H1 (cell line): Measurements from ENCODE around the gene TNPO2. TPM values are rescaled to one million over a fixed set of nuclear protein-coding genes. Genes with fewer than 3 reads are reported as not detected.

Experiments used
- CTCF ChIA-PET: fragments of 300-600 bp; sonication (Branson Sonifier 250); formaldehyde crosslinking; loops from one replicate; lab custom pipeline; 2021; ENCODE audit not compliant: partially characterized antibody; lab: Charles Lee
- POLR2A ChIA-PET: fragments of 300-600 bp; sonication (Branson Sonifier 250); formaldehyde crosslinking; loops from one replicate; lab custom pipeline; 2021; ENCODE audit warnings: inconsistent platforms; ENCODE audit not compliant: partially characterized antibody; lab: Charles Lee
- DNase-seq, 2 experiments: peaks; one replicate each; pipeline versions ENCODE4 v3.0.0 to v3.0.0-alpha.2; 2010 to 2022; ENCODE audit warnings: low spot score in 2 of 2, low read depth in 1 of 2, mixed read lengths in 1 of 2
- FAIRE-seq: peaks from 2 replicates; lab custom pipeline; 2011; peaks lifted over from hg19 to GRCh38; lab: Jason Lieb, UNC
- H2AFZ ChIP-seq: 2 replicates; pipeline ENCODE4 v1.8.1; 2012; ENCODE audit warnings: low read length, inconsistent platforms
- H2AK5ac ChIP-seq: 2 replicates; pipeline ENCODE4 v1.6.1; 2013; ENCODE audit warnings: low read depth, low read length
- H2BK120ac ChIP-seq: replicated peaks from 2 replicates; pipeline ENCODE3; 2013; ENCODE audit warnings: low read depth, low read length, inconsistent platforms
- H2BK12ac ChIP-seq: 2 replicates; pipeline ENCODE4 v1.6.1; 2013; ENCODE audit warnings: low read depth, low read length
- H2BK15ac ChIP-seq: 2 replicates; pipeline ENCODE4 v1.6.1; 2013; ENCODE audit warnings: low read length
- H2BK20ac ChIP-seq: 2 replicates; pipeline ENCODE4 v1.6.1; 2013; ENCODE audit warnings: low read length
- H2BK5ac ChIP-seq: 2 replicates; pipeline ENCODE4 v1.6.1; 2013; ENCODE audit warnings: low read depth, low read length
- H3K14ac ChIP-seq: 2 replicates; pipeline ENCODE4 v1.6.1; 2013; ENCODE audit warnings: inconsistent platforms; ENCODE audit not compliant: insufficient read length
- H3K18ac ChIP-seq: 2 replicates; pipeline ENCODE4 v1.6.1; 2013; ENCODE audit warnings: low read length; ENCODE audit errors: extremely low read depth
- H3K23ac ChIP-seq: 2 replicates; pipeline ENCODE4 v1.6.1; 2013; ENCODE audit warnings: inconsistent platforms; ENCODE audit not compliant: insufficient read length
- H3K23me2 ChIP-seq: 2 replicates; pipeline ENCODE4 v1.6.1; 2013; ENCODE audit warnings: low read depth, low read length
- H3K27ac ChIP-seq: 2 replicates; pipeline ENCODE4 v1.6.1; 2011; ENCODE audit warnings: low read depth, low read length, inconsistent platforms
- H3K27me3 ChIP-seq, 4 experiments: replicated peaks in 1 of 4; 1 replicate in 1 of 4; 2 replicates in 3 of 4; pipeline versions ENCODE4 v1.6.1 to v1.8.1; 2011 to 2013; ENCODE audit warnings: low read length in 3 of 4, mild to moderate bottlenecking in 3 of 4, inconsistent platforms in 2 of 4, mixed read lengths in 2 of 4, moderate library complexity in 1 of 4; ENCODE audit not compliant: control insufficient read depth in 3 of 4, insufficient read depth in 3 of 4; ENCODE audit errors: extremely low read depth in 1 of 4
- H3K36me3 ChIP-seq, 4 experiments: 2 replicates each; pipeline versions ENCODE4 v1.6.1 to v1.8.1; 2011 to 2013; ENCODE audit warnings: mild to moderate bottlenecking in 4 of 4, low read length in 3 of 4, moderate library complexity in 2 of 4, control low read depth in 1 of 4, inconsistent platforms in 1 of 4; ENCODE audit not compliant: insufficient read depth in 4 of 4, control insufficient read depth in 2 of 4
- H3K4ac ChIP-seq: replicated peaks from 2 replicates; pipeline ENCODE3; 2013; ENCODE audit warnings: low read length, low read depth, mixed read lengths, inconsistent platforms; ENCODE audit not compliant: insufficient read length
- H3K4me1 ChIP-seq, 4 experiments: replicated peaks in 1 of 4; 1 replicate in 1 of 4; 2 replicates in 3 of 4; pipeline versions ENCODE4 v1.6.1 to v1.8.1; 2011 to 2013; ENCODE audit warnings: low read length in 3 of 4, inconsistent platforms in 2 of 4, mixed read lengths in 1 of 4; ENCODE audit not compliant: insufficient read depth in 4 of 4, control insufficient read depth in 3 of 4
- H3K4me2 ChIP-seq, 2 experiments: 2 replicates each; pipeline versions ENCODE4 v1.6.1 to v1.8.1; 2011 to 2013; ENCODE audit warnings: low read depth in 2 of 2, low read length in 2 of 2, control low read depth in 1 of 2, inconsistent platforms in 1 of 2, mild to moderate bottlenecking in 1 of 2; ENCODE audit not compliant: insufficient read depth in 1 of 2
- H3K4me3 ChIP-seq, 4 experiments: fragments of 200-600, 300-600 bp in 1 of 4; sonication (generic), shearing (Covaris generic), sonication (Bioruptor Twin) in 1 of 4; 2 replicates each; pipeline versions ENCODE4 v1.5.1 to v1.8.1; 2011 to 2016; ENCODE audit warnings: low read length in 4 of 4, low read depth in 3 of 4, control low read depth in 2 of 4, inconsistent platforms in 2 of 4, mild to moderate bottlenecking in 2 of 4, mixed read lengths in 1 of 4, moderate library complexity in 1 of 4; ENCODE audit not compliant: insufficient read depth in 2 of 4; ENCODE audit errors: extremely low read depth in 1 of 4
- H3K56ac ChIP-seq: replicated peaks from 2 replicates; pipeline ENCODE3; 2013; ENCODE audit warnings: low read depth, mild to moderate bottlenecking, mixed read lengths, low read length, inconsistent platforms; ENCODE audit not compliant: insufficient read length
- H3K79me1 ChIP-seq: 2 replicates; pipeline ENCODE4 v1.6.1; 2013; ENCODE audit warnings: low read depth, low read length, control low read depth
- H3K79me2 ChIP-seq, 2 experiments: 2 replicates each; pipeline versions ENCODE4 v1.6.1 to v1.8.1; 2012 to 2013; ENCODE audit warnings: low read length in 2 of 2, mild to moderate bottlenecking in 2 of 2, inconsistent platforms in 1 of 2; ENCODE audit not compliant: insufficient read depth in 2 of 2, control insufficient read depth in 1 of 2
- H3K9ac ChIP-seq, 4 experiments: replicated peaks in 1 of 4; 1 replicate in 1 of 4; 2 replicates in 3 of 4; pipeline versions ENCODE4 v1.6.1 to v1.8.1; 2011 to 2013; ENCODE audit warnings: low read depth in 3 of 4, low read length in 3 of 4, control low read depth in 2 of 4, mild to moderate bottlenecking in 2 of 4, moderate library complexity in 2 of 4, inconsistent platforms in 1 of 4; ENCODE audit errors: extremely low read depth in 1 of 4
- H3K9me3 ChIP-seq, 2 experiments: 2 replicates each; pipeline versions ENCODE4 v1.6.1 to v1.8.1; 2012 to 2013; ENCODE audit warnings: mild to moderate bottlenecking in 2 of 2, moderate library complexity in 2 of 2, control low read depth in 1 of 2, inconsistent platforms in 1 of 2, low read depth in 1 of 2, low read length in 1 of 2, mixed read lengths in 1 of 2; ENCODE audit not compliant: insufficient read depth in 2 of 2
- H4K20me1 ChIP-seq, 2 experiments: replicated peaks in 1 of 2; 2 replicates each; pipeline versions ENCODE3 to v1.8.1; 2011 to 2013; ENCODE audit warnings: inconsistent platforms in 2 of 2, low read length in 2 of 2, mild to moderate bottlenecking in 1 of 2; ENCODE audit not compliant: insufficient read depth in 2 of 2, control insufficient read depth in 1 of 2
- H4K5ac ChIP-seq: 2 replicates; pipeline ENCODE4 v1.6.1; 2013; ENCODE audit warnings: low read length, low read depth, mixed read lengths, inconsistent platforms; ENCODE audit not compliant: insufficient read length
- H4K8ac ChIP-seq: 2 replicates; pipeline ENCODE4 v1.8.0; 2013; ENCODE audit warnings: mild to moderate bottlenecking, moderate library complexity, low read length, inconsistent platforms; ENCODE audit not compliant: insufficient read depth; ENCODE audit errors: extremely low read depth
- H4K91ac ChIP-seq: replicated peaks from 2 replicates; pipeline ENCODE3; 2013; ENCODE audit warnings: low read length, mixed read lengths, inconsistent platforms; ENCODE audit not compliant: insufficient read length
- CBX5 ChIP-seq: fragments of 300-800, 300-1000 bp; sonication (generic); IDR thresholded peaks from 2 replicates; pipeline ENCODE4 v1.7.1; 2016; ENCODE audit warnings: antibody characterized with exemption, low read length, low read depth
- CBX8 ChIP-seq: fragments of 300-800, 300-1000 bp; sonication (generic); IDR thresholded peaks from 2 replicates; pipeline ENCODE4 v1.7.1; 2016; ENCODE audit warnings: low read depth, low read length, borderline replicate concordance
- CHD2 ChIP-seq: IDR thresholded peaks from 2 replicates; pipeline ENCODE4 v1.6.1; 2012; ENCODE audit warnings: low read length, improper control_type of control experiment
- CREB1 ChIP-seq: IDR thresholded peaks from 2 replicates; pipeline ENCODE4 v1.6.1; 2012; ENCODE audit warnings: inconsistent platforms
- CTCF ChIP-seq, 3 experiments: IDR thresholded peaks; 1 replicate in 2 of 3; 2 replicates in 1 of 3; pipeline versions ENCODE4 v1.5.1 to v1.6.1; 2011; ENCODE audit warnings: low read length in 3 of 3, mild to moderate bottlenecking in 3 of 3, inconsistent platforms in 2 of 3, low read depth in 1 of 3, moderate library complexity in 1 of 3; ENCODE audit not compliant: insufficient read depth in 1 of 3; ENCODE audit errors: control extremely low read depth in 1 of 3
- EGR1 ChIP-seq: IDR thresholded peaks from 2 replicates; pipeline ENCODE4 v1.6.1; 2011; ENCODE audit warnings: low read depth, low read length, borderline replicate concordance
- GTF2F1 ChIP-seq: IDR thresholded peaks from 2 replicates; pipeline ENCODE4 v1.6.1; 2012; ENCODE audit warnings: low read depth, low read length, improper control_type of control experiment, borderline replicate concordance
- KDM5A ChIP-seq: fragments of 200-600 bp; IDR thresholded peaks from 2 replicates; pipeline ENCODE4 v1.7.1; 2012; ENCODE audit warnings: mild to moderate bottlenecking, low read length, inconsistent platforms, mixed read lengths
- MAFK ChIP-seq: IDR thresholded peaks from 2 replicates; pipeline ENCODE4 v1.6.1; 2012; ENCODE audit warnings: low read depth, mild to moderate bottlenecking, improper control_type of control experiment, low read length
- POLR2AphosphoS5 ChIP-seq: IDR thresholded peaks from 2 replicates; pipeline ENCODE4 v1.6.1; 2011; ENCODE audit warnings: low read depth, low read length
- RAD21 ChIP-seq, 2 experiments: IDR thresholded peaks in 1 of 2; conservative IDR thresholded peaks in 1 of 2; 2 replicates each; pipeline ENCODE4 v1.6.1; 2011; ENCODE audit warnings: low read depth in 2 of 2, low read length in 2 of 2, improper control_type of control experiment in 1 of 2, inconsistent platforms in 1 of 2, mild to moderate bottlenecking in 1 of 2, moderate library complexity in 1 of 2
- SIRT6 ChIP-seq: IDR thresholded peaks from one replicate; pipeline ENCODE4 v1.7.1; 2012; ENCODE audit warnings: low read length, inconsistent platforms
- TEAD4 ChIP-seq: IDR thresholded peaks from 2 replicates; pipeline ENCODE4 v1.6.1; 2012; ENCODE audit warnings: low read depth, low read length, inconsistent platforms, mixed read lengths
- WGBS, 2 experiments: shearing (Covaris generic) in 1 of 2; methylation state at CpG; one replicate each; pipeline versions ENCODE4 v1.1.6 to v1.1.7; 2013 to 2015; ENCODE audit warnings: low lambda C conversion rate in 2 of 2, mixed read lengths in 2 of 2, inconsistent platforms in 1 of 2, low coverage in 1 of 2, missing lambda C conversion rate in 1 of 2; ENCODE audit not compliant: insufficient replicate concordance in 2 of 2, insufficient coverage in 1 of 2, insufficient read length in 1 of 2; ENCODE audit errors: extremely low coverage in 1 of 2, missing lambda C conversion rate in 1 of 2; 5-methylcytosine and 5-hydroxymethylcytosine counted together
- polyA plus RNA-seq, 7 experiments: library from polyadenylated mRNA; depleted of rRNA in 3 of 7; stranded (reverse) in 5 of 7; unstranded in 2 of 7; fragments of >200 nt in 5 of 7; fragments of 200-250 nt in 2 of 7; gene quantifications; 1 replicate in 5 of 7; 2 replicates in 1 of 7; 4 replicates in 1 of 7; pipeline versions ENCODE4 v1.2.1 to v1.2.3, GENCODE V29; 2011 to 2013; ENCODE audit warnings: missing spikeins in 2 of 7, mixed read lengths in 2 of 7
- total RNA-seq: library from RNA; stranded (reverse); fragmentation: NEBNext Ultra II Directional; extraction: Animal tissue kit (Norgen Biotek cat#: 25700); gene quantifications from 2 replicates; pipeline ENCODE4 v1.2.1, GENCODE V29; 2021

TNPO2 gene
- total and polyA plus RNA-seq, 2 of the 8 experiments (the other 6 are each of a cell fraction or from before 2014, with no cell fraction given): 112 to 121 TPM

- no peaks in the 10 kb centered on the region for H3K4me1 ChIP-seq
- no peak overlapping the region for H2BK20ac ChIP-seq
- no peak overlapping the region for H3K27ac ChIP-seq
- H3K4me3 ChIP-seq: no peak overlapping the region
- H2BK12ac ChIP-seq: no peak overlapping the region
- no peak overlapping the region for H3K23ac ChIP-seq
- peaks cover 0 to 8% of the 10 kb centered on the region in 2 experiments for H4K20me1 ChIP-seq
- H3K79me1 ChIP-seq: no peaks in the 10 kb centered on the region
- no peak overlapping the region for H2AK5ac ChIP-seq
- H4K5ac ChIP-seq: no peak overlapping the region
- no peak overlapping the region for H3K4ac ChIP-seq
- H2BK15ac ChIP-seq: no peak overlapping the region
- H3K9ac ChIP-seq: no peak overlapping the region
- ChIA-PET CTCF (interaction anchor here (0.6 to 1.4 kb wide), 2 partner anchors 12 to 175 kb away, joined by 4 to 5 read pairs; no protein-coding TSS in a partner anchor), POLR2A (interaction anchor here (1.4 to 9.2 kb wide), 2 partner anchors 10 to 69 kb away, joined by 3 to 93 read pairs; partner anchors contain the start of gene DHPS)
- no peaks in the 10 kb centered on the region for H3K36me3 ChIP-seq
- no peak overlapping the region for H2BK120ac ChIP-seq
- H2BK5ac ChIP-seq: no peak overlapping the region
- no peaks in the 10 kb centered on the region for H3K9me3 ChIP-seq
- H3K56ac ChIP-seq: no peak overlapping the region
- no peak overlapping the region for H2AFZ ChIP-seq
- H4K91ac ChIP-seq: no peak overlapping the region
- no peak for DNase-seq
- no peaks in the 10 kb centered on the region for H3K27me3 ChIP-seq
- peak overlapping the region; percentile 11; the same call in 1 of the 2 replicates for H4K8ac ChIP-seq
- 88% methylated on average over 9 of the region's 12 CpGs; no CpG with 5 or more reads in 1 of the 2 experiments for WGBS, 2 experiments
- no peak overlapping the region for H3K18ac ChIP-seq
- no peak for FAIRE-seq
- no peaks in the 10 kb centered on the region for H3K79me2 ChIP-seq
- no peak overlapping the region for H3K4me2 ChIP-seq
- no peak overlapping the region for H3K14ac ChIP-seq
- no peaks in the 10 kb centered on the region for H3K23me2 ChIP-seq
- TF ChIP-seq KDM5A: no peak
- TF ChIP-seq GTF2F1: no peak
- no peak for TF ChIP-seq CHD2
- TF ChIP-seq MAFK: no peak
- TF ChIP-seq POLR2AphosphoS5: no peak
- TF ChIP-seq TEAD4: no peak
- no peak for TF ChIP-seq SIRT6
- no peak for TF ChIP-seq CREB1
- no peak for TF ChIP-seq EGR1
- TF ChIP-seq CTCF (IDR thresholded peaks at IDR 0.05; ENCODE audit: control extremely low read depth in 1 of 3, insufficient read depth in 1 of 3, low read depth in 1 of 3, low read length in 3 of 3): no peak
- no peak for TF ChIP-seq CBX8
- TF ChIP-seq CBX5: no peak
- TF ChIP-seq RAD21 (IDR thresholded peaks at IDR 0.05 in 1 of 2, conservative IDR thresholded peaks at IDR 0.05 in 1 of 2; ENCODE audit: low read depth in 2 of 2, low read length in 2 of 2): no peak
Observed at GRCh38 chr19:12689012-12689411, 34.7 kb downstream of the TNPO2 start.
